Bronchial epithelial cell (primary cell): Measurements from ENCODE around the gene PIWIL4. TPM values are rescaled to one million over a fixed set of nuclear protein-coding genes. Genes with fewer than 3 reads are reported as not detected.
"Not testable (repeated sequence)": the region's sequence is repeated elsewhere in the genome, so short reads cannot be mapped to it uniquely, and the experiment has no call there.

Source experiments
- DNase-seq: peaks from one replicate; pipeline ENCODE4 v3.0.0-alpha.2; 2010; ENCODE audit warnings: low read depth
- FAIRE-seq: peaks from 2 replicates; lab custom pipeline; 2011; peaks lifted over from hg19 to GRCh38; lab: Jason Lieb, UNC
- H3K27me3 ChIP-seq: 2 replicates; pipeline ENCODE4 v1.5.1; 2011; ENCODE audit warnings: low read length; ENCODE audit not compliant: control insufficient read depth, insufficient read depth
- H3K36me3 ChIP-seq: 2 replicates; pipeline ENCODE4 v1.5.1; 2011; ENCODE audit warnings: low read length; ENCODE audit not compliant: control insufficient read depth, insufficient read depth
- H3K4me3 ChIP-seq: 2 replicates; pipeline ENCODE4 v1.5.1; 2011; ENCODE audit warnings: mild to moderate bottlenecking, low read depth, low read length, control low read depth
- CTCF ChIP-seq: IDR thresholded peaks from 2 replicates; pipeline ENCODE4 v1.5.1; 2011; ENCODE audit warnings: mild to moderate bottlenecking, moderate library complexity, low read length, control low read depth, inconsistent platforms; ENCODE audit not compliant: insufficient read depth, severe bottlenecking
- total RNA-seq: library from RNA; depleted of rRNA; stranded (reverse); fragments of >200 nt; gene quantifications from 2 replicates; pipeline ENCODE4 v1.2.1, GENCODE V29; 2014

The PIWIL4 gene
- total RNA-seq, 1 donor from 2014 or later = 0.79 TPM

GRCh38 chr11:94641167-94641761, 74.1 kb downstream of the PIWIL4 start:
- DNase-seq (no peak), FAIRE-seq (no peak)
- no peak overlapping the region for H3K4me3 ChIP-seq
- no peaks in the 10 kb centered on the region for H3K27me3 ChIP-seq
- no peaks in the 10 kb centered on the region for H3K36me3 ChIP-seq
- TF ChIP-seq CTCF = no peak

DNA sequence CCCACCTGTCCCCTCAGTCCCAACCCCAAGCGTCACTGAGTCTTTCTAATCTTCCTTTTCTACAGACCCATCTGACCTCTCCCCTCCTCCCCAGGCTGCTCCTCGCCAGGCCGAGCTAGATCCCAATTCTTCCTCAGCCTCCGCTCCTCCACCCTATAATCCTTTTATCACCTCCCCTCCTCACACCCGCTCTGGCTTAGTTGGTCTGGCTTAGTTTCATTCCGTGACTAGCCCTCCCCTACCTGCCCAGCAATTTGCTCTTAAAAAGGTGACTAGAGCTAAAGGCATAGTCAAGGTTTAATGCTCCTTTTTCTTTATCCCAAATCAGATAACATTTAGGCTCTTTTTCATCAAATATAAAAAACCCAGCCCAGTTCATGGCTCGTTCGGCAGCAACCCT, 76.0 kb downstream of the PIWIL4 start:
- H3K36me3 ChIP-seq, DNase-seq, H3K4me3 ChIP-seq, H3K27me3 ChIP-seq, FAIRE-seq: not testable (repeated sequence)

DNA sequence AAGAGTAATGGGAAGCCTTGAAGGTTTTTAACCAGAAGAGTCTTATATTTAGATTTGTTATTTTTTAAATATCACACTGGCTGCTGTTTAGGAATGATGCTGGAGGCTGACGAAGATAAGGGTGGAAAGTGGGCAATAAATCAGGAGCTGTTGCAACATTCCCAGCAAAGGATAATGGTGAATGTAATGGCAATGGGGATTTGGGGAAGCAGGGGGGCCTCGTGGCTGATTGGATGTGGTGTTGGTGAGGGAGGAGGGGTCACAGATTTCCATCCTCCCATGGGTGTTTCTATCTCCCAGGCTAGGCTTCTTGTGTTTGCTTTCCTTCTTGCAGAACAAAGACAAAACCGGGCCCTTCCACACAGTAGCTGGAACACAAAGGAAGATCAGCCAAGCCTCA, 80.8 kb downstream of the PIWIL4 start:
- no peak overlapping the region for H3K4me3 ChIP-seq
- TF ChIP-seq CTCF = no peak
- FAIRE-seq (no peak), DNase-seq (no peak)
- no peaks in the 10 kb centered on the region for H3K36me3 ChIP-seq
- no peaks in the 10 kb centered on the region for H3K27me3 ChIP-seq

DNA sequence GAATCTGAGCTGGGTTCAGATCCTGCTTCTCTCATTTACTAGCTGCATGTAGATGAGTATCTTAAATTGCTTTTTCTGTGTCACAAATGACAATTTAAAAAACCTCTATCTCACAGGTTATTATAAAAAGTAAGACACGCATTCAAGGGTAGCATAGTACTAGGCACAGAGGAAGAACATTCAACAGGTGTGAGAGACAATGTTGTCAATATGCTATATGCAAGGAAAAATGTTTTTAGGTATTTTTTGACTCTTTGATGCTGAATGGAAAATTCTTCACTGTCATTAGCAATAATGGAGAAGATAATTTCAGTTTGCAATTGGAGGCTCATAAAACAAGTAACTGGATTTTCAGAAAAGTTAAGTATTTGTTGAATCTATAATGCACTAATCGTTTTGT, 81.6 kb downstream of the PIWIL4 start:
- Histone ChIP-seq H3K36me3 (no peaks in the 10 kb centered on the region), H3K4me3 (no peak overlapping the region), H3K27me3 (no peaks in the 10 kb centered on the region)
- FAIRE-seq (no peak), DNase-seq (no peak)
- TF ChIP-seq CTCF = no peak

GRCh38 chr11:94649254-94649653, 82.1 kb downstream of the PIWIL4 start:
- FAIRE-seq = no peak
- H3K4me3 ChIP-seq = no peak overlapping the region
- TF ChIP-seq CTCF = no peak
- H3K36me3 ChIP-seq = no peaks in the 10 kb centered on the region
- no peaks in the 10 kb centered on the region for H3K27me3 ChIP-seq
- no peak for DNase-seq

- no peaks in the 10 kb centered on the region for H3K36me3 ChIP-seq
- TF ChIP-seq CTCF = no peak
- H3K4me3 ChIP-seq = no peak overlapping the region
- H3K27me3 ChIP-seq = no peaks in the 10 kb centered on the region
- no peak for FAIRE-seq
- DNase-seq = no peak
These were observed 82.9 kb downstream of the PIWIL4 start for GRCh38 chr11:94649964-94650623.
